SK-N-SH treated with all-trans-retinoic acid at 6 μM for 48 hours (cell line): ENCODE data around the gene REPIN1.

Source experiments
- ATAC-seq: fragments of 200-7000 bp; cut with Tn5 transposase; 3 replicates; pipeline ENCODE4 v1.9.1; 2020; ENCODE audit warnings: mild to moderate bottlenecking, moderate library complexity
- ARNTL ChIP-seq: fragments of 450-650 bp; formaldehyde crosslinking; IDR thresholded peaks from 2 replicates; pipeline ENCODE4 v1.5.0; 2020; ENCODE audit warnings: low read depth, mild to moderate bottlenecking, moderate library complexity, borderline replicate concordance
- BACH2 ChIP-seq: fragments of 250-450 bp; sonication (Bioruptor Pico); IDR thresholded peaks from 2 replicates; pipeline ENCODE4 v1.9.0; 2021; ENCODE audit warnings: mild to moderate bottlenecking, borderline replicate concordance
- CSDC2 ChIP-seq: fragments of 250-450 bp; sonication (Bioruptor Pico); IDR thresholded peaks from 2 replicates; pipeline ENCODE4 v1.5.0; 2020; ENCODE audit warnings: mild to moderate bottlenecking, moderate library complexity
- CSRNP3 ChIP-seq: fragments of 250-450 bp; sonication (Bioruptor Pico); IDR thresholded peaks from 2 replicates; pipeline ENCODE4 v1.5.1; 2021; ENCODE audit warnings: mild to moderate bottlenecking, moderate library complexity
- ESRRG ChIP-seq: fragments of 250-450 bp; sonication (Bioruptor Pico); IDR thresholded peaks from 2 replicates; pipeline ENCODE4 v1.6.1; 2021; ENCODE audit warnings: mild to moderate bottlenecking
- GLIS3 ChIP-seq: fragments of 250-450 bp; sonication (Bioruptor Pico); IDR thresholded peaks from 2 replicates; pipeline ENCODE4 v1.5.0; 2020; ENCODE audit warnings: mild to moderate bottlenecking, moderate library complexity
- ISL1 ChIP-seq: fragments of 250-450 bp; sonication (Bioruptor Pico); IDR thresholded peaks from 2 replicates; pipeline ENCODE4 v2.1.2; 2022; ENCODE audit warnings: mild to moderate bottlenecking, moderate library complexity
- OSR1 ChIP-seq: fragments of 250-450 bp; sonication (Bioruptor Pico); IDR thresholded peaks from 2 replicates; pipeline ENCODE4 v1.8.0; 2022; ENCODE audit warnings: moderate library complexity, mild to moderate bottlenecking, inconsistent platforms
- PATZ1 ChIP-seq: fragments of 250-450 bp; sonication (Bioruptor Pico); IDR thresholded peaks from 2 replicates; pipeline ENCODE4 v1.8.0; 2020; ENCODE audit warnings: mild to moderate bottlenecking, moderate library complexity, borderline replicate concordance
- POU6F1 ChIP-seq: fragments of 250-450 bp; sonication (Bioruptor Pico); IDR thresholded peaks from 2 replicates; pipeline ENCODE4 v1.8.0; 2021; ENCODE audit warnings: low read depth, mild to moderate bottlenecking, moderate library complexity, borderline replicate concordance
- PPARA ChIP-seq: fragments of 250-450 bp; sonication (Bioruptor Pico); IDR thresholded peaks from 2 replicates; pipeline ENCODE4 v1.5.0; 2020; ENCODE audit warnings: mild to moderate bottlenecking, borderline replicate concordance
- RARB ChIP-seq: fragments of 250-450 bp; sonication (Bioruptor Pico); IDR thresholded peaks from 2 replicates; pipeline ENCODE4 v1.8.0; 2021; ENCODE audit warnings: mild to moderate bottlenecking, moderate library complexity
- SNAI2 ChIP-seq: fragments of 250-450 bp; sonication (Bioruptor Pico); IDR thresholded peaks from 2 replicates; pipeline ENCODE4 v1.5.0; 2020; ENCODE audit warnings: mild to moderate bottlenecking, moderate library complexity
- TCF4 ChIP-seq: fragments of 250-450 bp; sonication (Bioruptor Pico); IDR thresholded peaks from 2 replicates; pipeline ENCODE4 v1.8.0; 2021; ENCODE audit warnings: mild to moderate bottlenecking, moderate library complexity, borderline replicate concordance
- TOX ChIP-seq: fragments of 250-450 bp; sonication (Bioruptor Pico); IDR thresholded peaks from 2 replicates; pipeline ENCODE4 v1.8.0; 2021; ENCODE audit warnings: mild to moderate bottlenecking, moderate library complexity, borderline replicate concordance
- ZC3H10 ChIP-seq: fragments of 250-450 bp; sonication (Bioruptor Pico); IDR thresholded peaks from 2 replicates; pipeline ENCODE4 v1.5.1; 2021; ENCODE audit warnings: mild to moderate bottlenecking, moderate library complexity
- ZFP3 ChIP-seq: fragments of 250-450 bp; sonication (Bioruptor Pico); IDR thresholded peaks from 2 replicates; pipeline ENCODE4 v1.5.0; 2020; ENCODE audit warnings: mild to moderate bottlenecking, moderate library complexity
- ZFP30 ChIP-seq: fragments of 450-650 bp; formaldehyde crosslinking; IDR thresholded peaks from 2 replicates; pipeline ENCODE4 v1.5.0; 2022; ENCODE audit warnings: mild to moderate bottlenecking, moderate library complexity
- ZNF565 ChIP-seq: fragments of 450-650 bp; formaldehyde crosslinking; conservative IDR thresholded peaks from 2 replicates; pipeline ENCODE4 v1.5.0; 2020; ENCODE audit warnings: low read depth, mild to moderate bottlenecking, moderate library complexity
- ZNF70 ChIP-seq: fragments of 450-650 bp; formaldehyde crosslinking; IDR thresholded peaks from 2 replicates; pipeline ENCODE4 v1.5.0; 2020; ENCODE audit warnings: mild to moderate bottlenecking, moderate library complexity
- ZNF8 ChIP-seq: fragments of 450-650 bp; formaldehyde crosslinking; IDR thresholded peaks from 2 replicates; pipeline ENCODE4 v1.5.0; 2020; ENCODE audit warnings: mild to moderate bottlenecking, moderate library complexity
- TF ChIP-seq, protein P1 (sequence below): fragments of 250-450 bp; sonication (Bioruptor Pico); IDR thresholded peaks from 2 replicates; pipeline ENCODE4 v1.5.0; 2020; ENCODE audit warnings: mild to moderate bottlenecking, moderate library complexity

The REPIN1 gene

DNA sequence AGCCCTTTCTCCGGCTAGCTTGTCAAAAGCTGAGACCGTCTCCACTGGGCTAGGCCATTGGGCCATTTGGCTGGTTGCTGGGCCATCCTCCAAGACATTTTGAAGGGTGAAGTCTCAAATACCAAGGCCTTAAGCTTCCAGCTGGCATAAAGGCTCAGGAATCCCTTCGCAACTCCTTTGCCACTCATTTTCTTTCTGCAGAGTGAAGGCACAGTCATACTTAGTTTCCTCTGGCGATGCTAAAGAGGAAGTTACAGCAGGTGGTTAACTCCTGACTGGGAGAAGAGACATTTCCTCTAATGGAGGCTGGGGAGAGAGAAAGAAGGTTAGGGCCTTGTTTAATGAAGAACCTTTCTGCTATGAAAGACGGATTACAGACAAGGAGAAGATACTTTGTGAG, 4.8 kb upstream of the REPIN1 start:
- no peak for TF ChIP-seq ZC3H10 (CRISPR knock-in tag)
- TF ChIP-seq ZNF8 (CRISPR knock-in tag), result no peak
- TF ChIP-seq ARNTL (CRISPR knock-in tag), result no peak
- TF ChIP-seq, protein P1, sequence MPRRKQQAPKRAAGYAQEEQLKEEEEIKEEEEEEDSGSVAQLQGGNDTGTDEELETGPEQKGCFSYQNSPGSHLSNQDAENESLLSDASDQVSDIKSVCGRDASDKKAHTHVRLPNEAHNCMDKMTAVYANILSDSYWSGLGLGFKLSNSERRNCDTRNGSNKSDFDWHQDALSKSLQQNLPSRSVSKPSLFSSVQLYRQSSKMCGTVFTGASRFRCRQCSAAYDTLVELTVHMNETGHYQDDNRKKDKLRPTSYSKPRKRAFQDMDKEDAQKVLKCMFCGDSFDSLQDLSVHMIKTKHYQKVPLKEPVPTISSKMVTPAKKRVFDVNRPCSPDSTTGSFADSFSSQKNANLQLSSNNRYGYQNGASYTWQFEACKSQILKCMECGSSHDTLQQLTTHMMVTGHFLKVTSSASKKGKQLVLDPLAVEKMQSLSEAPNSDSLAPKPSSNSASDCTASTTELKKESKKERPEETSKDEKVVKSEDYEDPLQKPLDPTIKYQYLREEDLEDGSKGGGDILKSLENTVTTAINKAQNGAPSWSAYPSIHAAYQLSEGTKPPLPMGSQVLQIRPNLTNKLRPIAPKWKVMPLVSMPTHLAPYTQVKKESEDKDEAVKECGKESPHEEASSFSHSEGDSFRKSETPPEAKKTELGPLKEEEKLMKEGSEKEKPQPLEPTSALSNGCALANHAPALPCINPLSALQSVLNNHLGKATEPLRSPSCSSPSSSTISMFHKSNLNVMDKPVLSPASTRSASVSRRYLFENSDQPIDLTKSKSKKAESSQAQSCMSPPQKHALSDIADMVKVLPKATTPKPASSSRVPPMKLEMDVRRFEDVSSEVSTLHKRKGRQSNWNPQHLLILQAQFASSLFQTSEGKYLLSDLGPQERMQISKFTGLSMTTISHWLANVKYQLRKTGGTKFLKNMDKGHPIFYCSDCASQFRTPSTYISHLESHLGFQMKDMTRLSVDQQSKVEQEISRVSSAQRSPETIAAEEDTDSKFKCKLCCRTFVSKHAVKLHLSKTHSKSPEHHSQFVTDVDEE (CRISPR knock-in tag), result no peak
- TF ChIP-seq OSR1, result no peak
- TF ChIP-seq RARB, result no peak
- TF ChIP-seq ZFP30 (CRISPR knock-in tag), result no peak
- TF ChIP-seq PATZ1, result no peak
- no peak for TF ChIP-seq ZNF70 (CRISPR knock-in tag)
- TF ChIP-seq ESRRG (CRISPR knock-in tag), result no peak
- no peak for TF ChIP-seq ZFP3 (CRISPR knock-in tag)
- no peak for TF ChIP-seq TCF4 (CRISPR knock-in tag)
- TF ChIP-seq CSDC2, result no peak
- no peak for TF ChIP-seq ZNF565 (CRISPR knock-in tag)
- no peak for TF ChIP-seq BACH2 (CRISPR knock-in tag)
- TF ChIP-seq POU6F1 (CRISPR knock-in tag), result no peak
- TF ChIP-seq GLIS3, result no peak
- TF ChIP-seq SNAI2 (CRISPR knock-in tag), result no peak
- no peak for TF ChIP-seq ISL1 (CRISPR knock-in tag)
- TF ChIP-seq, all 23 proteins: peak for 0
- ATAC-seq, result no peak

- ATAC-seq, result no peak
- no peak for TF ChIP-seq ZC3H10 (CRISPR knock-in tag)
- TF ChIP-seq GLIS3, result no peak
- TF ChIP-seq ZNF70 (CRISPR knock-in tag), result no peak
- TF ChIP-seq OSR1, result no peak
- no peak for TF ChIP-seq ESRRG (CRISPR knock-in tag)
- TF ChIP-seq SNAI2 (CRISPR knock-in tag), result no peak
- no peak for TF ChIP-seq TCF4 (CRISPR knock-in tag)
- no peak for TF ChIP-seq ZFP3 (CRISPR knock-in tag)
- no peak for TF ChIP-seq TOX
- TF ChIP-seq CSRNP3 (CRISPR knock-in tag), result no peak
- no peak for TF ChIP-seq PPARA (CRISPR knock-in tag)
- no peak for TF ChIP-seq ISL1 (CRISPR knock-in tag)
- no peak for TF ChIP-seq ARNTL (CRISPR knock-in tag)
- no peak for TF ChIP-seq CSDC2
- TF ChIP-seq PATZ1, result no peak
- TF ChIP-seq ZNF8 (CRISPR knock-in tag), result no peak
- TF ChIP-seq RARB, result no peak
- TF ChIP-seq POU6F1 (CRISPR knock-in tag), result no peak
- TF ChIP-seq ZNF565 (CRISPR knock-in tag), result no peak
- TF ChIP-seq BACH2 (CRISPR knock-in tag), result no peak
These were observed 3.4 kb upstream of the REPIN1 start for GRCh38 chr7:150365194-150365593.
